A549 (cell line): Measurements from ENCODE around the gene CNST. TPM values are rescaled to one million over a fixed set of nuclear protein-coding genes. Genes with fewer than 3 reads are reported as not detected.
A peak's percentile ranks its signal among the peaks of the same experiment; 100 is the strongest.

Source experiments
- ATAC-seq, 2 experiments: fragments of 200-7000 bp in 1 of 2; fragments of >200 bp in 1 of 2; cut with Nextera tagmentation in 1 of 2; cut with Tn5 transposase in 1 of 2; 3 replicates each; pipeline versions ENCODE4 v1.8.0 to v1.9.1; 2018 to 2020; ENCODE audit warnings: mild to moderate bottlenecking in 1 of 2, moderate library complexity in 1 of 2
- CTCF ChIA-PET: fragments of 300-600 bp; sonication (Branson Sonifier 250); formaldehyde crosslinking; extraction: SDS; loops from one replicate; lab custom pipeline; 2021; ENCODE audit warnings: antibody characterized with exemption, inconsistent platforms; lab: Yijun Ruan, JAX
- POLR2A ChIA-PET: fragments of 350-600 bp; formaldehyde crosslinking; extraction: SDS; loops from one replicate; lab custom pipeline; 2021; ENCODE audit warnings: antibody characterized with exemption, inconsistent platforms; lab: Yijun Ruan, JAX
- DNase-seq, 2 experiments: peaks; one replicate each; pipeline versions ENCODE4 v3.0.0 to v3.0.0-alpha.2; 2011 to 2016; ENCODE audit warnings: low read depth in 1 of 2, low spot score in 1 of 2
- FAIRE-seq: peaks from 2 replicates; lab custom pipeline; 2011; peaks lifted over from hg19 to GRCh38; lab: Jason Lieb, UNC
- H3K27ac ChIP-seq, 2 experiments: fragments of >200 bp; sonication (Bioruptor Twin); formaldehyde crosslinking; 3 replicates each; pipeline ENCODE4 v1.5.1; 2016 to 2017
- H3K4me1 ChIP-seq: fragments of >200 bp; sonication (Bioruptor Twin); formaldehyde crosslinking; 3 replicates; pipeline ENCODE4 v1.6.1; 2016
- H3K4me2 ChIP-seq: fragments of >200 bp; sonication (Bioruptor Twin); formaldehyde crosslinking; 3 replicates; pipeline ENCODE4 v1.6.1; 2016
- H3K4me3 ChIP-seq: fragments of >200 bp; sonication (Bioruptor Twin); formaldehyde crosslinking; 3 replicates; pipeline ENCODE4 v1.5.1; 2016
- H3K9me3 ChIP-seq: fragments of >200 bp; sonication (Bioruptor Twin); formaldehyde crosslinking; 3 replicates; pipeline ENCODE4 v1.6.1; 2016
- BHLHE40 ChIP-seq: IDR thresholded peaks from 2 replicates; pipeline ENCODE4 v1.6.1; 2012; ENCODE audit warnings: low read depth, low read length, inconsistent platforms
- CBX2 ChIP-seq: fragments of 200-600 bp; sonication (generic); IDR thresholded peaks from 2 replicates; pipeline ENCODE4 v1.6.1; 2016; ENCODE audit warnings: low read depth, mild to moderate bottlenecking, borderline replicate concordance
- CBX8 ChIP-seq: fragments of 200-600 bp; sonication (generic); IDR thresholded peaks from 2 replicates; pipeline ENCODE4 v1.6.1; 2016
- CHD2 ChIP-seq: fragments of 150-350 bp; IDR thresholded peaks from 2 replicates; pipeline ENCODE4 v1.6.1; 2014; ENCODE audit warnings: low read length; ENCODE audit not compliant: partially characterized antibody
- CHD4 ChIP-seq: fragments of 200-600 bp; sonication (generic); IDR thresholded peaks from 2 replicates; pipeline ENCODE4 v1.6.1; 2016; ENCODE audit warnings: antibody characterized with exemption, mild to moderate bottlenecking, borderline replicate concordance
- ELK1 ChIP-seq: fragments of 150-350 bp; IDR thresholded peaks from 2 replicates; pipeline ENCODE4 v1.6.1; 2014; ENCODE audit warnings: low read depth, mild to moderate bottlenecking, low read length
- EP300 ChIP-seq, 2 experiments: fragments of >200 bp; sonication (Bioruptor Twin); formaldehyde crosslinking; IDR thresholded peaks; 2 replicates in 1 of 2; 3 replicates in 1 of 2; pipeline ENCODE4 v1.6.1; 2016 to 2017
- FOSL2 ChIP-seq, 2 experiments: fragments of 450-650 bp in 1 of 2; fragments of >200 bp in 1 of 2; sonication (Bioruptor Twin) in 1 of 2; formaldehyde crosslinking; IDR thresholded peaks; 2 replicates each; pipeline versions ENCODE4 v1.5.0 to v1.6.1; 2016 to 2020; ENCODE audit warnings: mild to moderate bottlenecking in 1 of 2, moderate library complexity in 1 of 2
- HES2 ChIP-seq: fragments of >200 bp; sonication (Bioruptor Twin); formaldehyde crosslinking; IDR thresholded peaks from 2 replicates; pipeline ENCODE4 v1.6.1; 2016
- HMGXB4 ChIP-seq: fragments of 250-450 bp; sonication (Bioruptor Pico); IDR thresholded peaks from 2 replicates; pipeline ENCODE4 v1.5.0; 2021; ENCODE audit warnings: mild to moderate bottlenecking, moderate library complexity, borderline replicate concordance
- HOXB13 ChIP-seq: fragments of 250-450 bp; sonication (Bioruptor Pico); IDR thresholded peaks from 2 replicates; pipeline ENCODE4 v1.5.0; 2020; ENCODE audit warnings: low read depth, mild to moderate bottlenecking, moderate library complexity
- JUN ChIP-seq, 2 experiments: fragments of >200 bp; sonication (Bioruptor Twin); formaldehyde crosslinking; IDR thresholded peaks; 2 replicates in 1 of 2; 3 replicates in 1 of 2; pipeline ENCODE4 v1.6.1; 2016 to 2017
- KDM1A ChIP-seq: fragments of 200-600 bp; sonication (generic); IDR thresholded peaks from 2 replicates; pipeline ENCODE4 v1.6.1; 2016; ENCODE audit warnings: low read depth, mild to moderate bottlenecking
- MAFK ChIP-seq: fragments of 450-650 bp; IDR thresholded peaks from 2 replicates; pipeline ENCODE4 v1.6.1; 2014; ENCODE audit not compliant: partially characterized antibody
- MYC ChIP-seq: IDR thresholded peaks from 2 replicates; pipeline ENCODE4 v1.6.1; 2012; ENCODE audit warnings: mild to moderate bottlenecking, inconsistent platforms, low read length, improper control_type of control experiment, borderline replicate concordance
- NFE2L2 ChIP-seq: fragments of 150-350 bp; conservative IDR thresholded peaks from 2 replicates; pipeline ENCODE4 v1.6.1; 2014; ENCODE audit warnings: low read length
- NPAS2 ChIP-seq: fragments of 250-450 bp; sonication (Bioruptor Pico); IDR thresholded peaks from 2 replicates; pipeline ENCODE4 v1.8.0; 2022; ENCODE audit warnings: mild to moderate bottlenecking, moderate library complexity, borderline replicate concordance
- NR3C1 ChIP-seq: fragments of >200 bp; sonication (Bioruptor Twin); formaldehyde crosslinking; IDR thresholded peaks from 3 replicates; pipeline ENCODE4 v1.6.1; 2017
- RAD21 ChIP-seq, 2 experiments: fragments of >200 bp in 1 of 2; sonication (Bioruptor Twin) in 1 of 2; formaldehyde crosslinking in 1 of 2; IDR thresholded peaks in 1 of 2; conservative IDR thresholded peaks in 1 of 2; 2 replicates in 1 of 2; 3 replicates in 1 of 2; pipeline ENCODE4 v1.6.1; 2012 to 2018; ENCODE audit warnings: inconsistent platforms in 1 of 2
- RNF2 ChIP-seq: fragments of 200-600 bp; sonication (generic); IDR thresholded peaks from 2 replicates; pipeline ENCODE4 v1.6.1; 2016; ENCODE audit warnings: low read depth, mild to moderate bottlenecking, antibody characterized with exemption, moderate library complexity, borderline replicate concordance
- SMC3 ChIP-seq: fragments of >200 bp; sonication (Bioruptor Twin); formaldehyde crosslinking; IDR thresholded peaks from 3 replicates; pipeline ENCODE4 v1.6.1; 2018; ENCODE audit warnings: inconsistent platforms
- SREBF2 ChIP-seq: fragments of 450-650 bp; IDR thresholded peaks from 2 replicates; pipeline ENCODE4 v1.6.1; 2014; ENCODE audit warnings: mild to moderate bottlenecking, moderate library complexity
- TFCP2L1 ChIP-seq: fragments of 250-450 bp; sonication (Bioruptor Pico); IDR thresholded peaks from 2 replicates; pipeline ENCODE4 v1.5.0; 2021; ENCODE audit warnings: mild to moderate bottlenecking
- USF2 ChIP-seq: fragments of 450-650 bp; IDR thresholded peaks from 2 replicates; pipeline ENCODE4 v1.6.1; 2014; ENCODE audit warnings: antibody characterized with exemption
- WGBS: methylation state at CpG from one replicate; pipeline ENCODE4 v1.1.6; 2017; ENCODE audit errors: missing lambda C conversion rate; 5-methylcytosine and 5-hydroxymethylcytosine counted together
- polyA plus RNA-seq, 4 experiments: library from polyadenylated mRNA; depleted of rRNA in 3 of 4; stranded (reverse); fragments of >200 nt; fragmentation: RNase III in 1 of 4; extraction: RNeasy Plus Mini Kit Qiagen cat#74134 plus additional on column Dnase treatment in 1 of 4; gene quantifications; 2 replicates in 3 of 4; 3 replicates in 1 of 4; pipeline ENCODE4 v1.2.3, GENCODE V29; 2011 to 2017

The CNST gene
- polyA plus RNA-seq, 2 of the 4 experiments (the other 2 are of a cell fraction), result 7.9 to 23.0 TPM

- DNase-seq (peak in 1 of 2 experiments; percentile 31), FAIRE-seq (no peak), ATAC-seq (peak in 1 of 2 experiments; percentile 65; a peak in 3 of 6 replicates)
- ChIA-PET CTCF (no interaction called here), POLR2A (no interaction called here)
- H3K9me3 ChIP-seq, result no peaks in the 10 kb centered on the region
- peak overlapping the region; percentile 53 for H3K4me2 ChIP-seq
- no peak overlapping the region for H3K4me3 ChIP-seq
- TF ChIP-seq EP300 (IDR thresholded peaks at IDR 0.05), result no peak
- TF ChIP-seq USF2, result no peak
- TF ChIP-seq RNF2, result no peak
- TF ChIP-seq SMC3, result no peak
- no peak for TF ChIP-seq ELK1
- no peak for TF ChIP-seq NFE2L2
- no peak for TF ChIP-seq CHD4
- TF ChIP-seq TFCP2L1, result no peak
- no peak for TF ChIP-seq HMGXB4
- TF ChIP-seq JUN (IDR thresholded peaks at IDR 0.05), result no peak
- TF ChIP-seq CBX2, result no peak
- no peak for TF ChIP-seq NR3C1
- TF ChIP-seq KDM1A, result no peak
- no peak for TF ChIP-seq NPAS2 (CRISPR knock-in tag)
- TF ChIP-seq MYC, result no peak
- no peak for TF ChIP-seq HES2
- no peak for TF ChIP-seq RAD21 (conservative IDR thresholded peaks at IDR 0.05 in 1 of 2, IDR thresholded peaks at IDR 0.05 in 1 of 2)
- TF ChIP-seq HOXB13, result no peak
- H3K27ac ChIP-seq, result peak overlapping the region; percentile 29 to 42; a peak in 1 of 6 replicates
- WGBS, result 90% methylated on average over 6 of the region's 6 CpGs
- H3K4me1 ChIP-seq, result peaks cover 22% of the 10 kb centered on the region
These were observed 17.4 kb downstream of the CNST start for GRCh38 chr1:246583448-246584185.

- no peak overlapping the region for H3K27ac ChIP-seq
- ATAC-seq (no peak), DNase-seq (no peak), FAIRE-seq (no peak)
- peaks cover 22% of the 10 kb centered on the region for H3K4me1 ChIP-seq
- no peak overlapping the region for H3K4me2 ChIP-seq
- TF ChIP-seq CHD2 (no peak), FOSL2 (IDR thresholded peaks at IDR 0.05) (no peak), FOSL2 (CRISPR knock-in tag; IDR thresholded peaks at IDR 0.05) (no peak), CBX8 (no peak), EP300 (IDR thresholded peaks at IDR 0.05) (no peak), USF2 (no peak), MAFK (no peak), NFE2L2 (no peak), SREBF2 (no peak), CHD4 (no peak), BHLHE40 (no peak)
- CTCF ChIA-PET, result no interaction called here
- no peaks in the 10 kb centered on the region for H3K9me3 ChIP-seq
- POLR2A ChIA-PET, result no interaction called here
- WGBS, result 86% methylated on average over 3 of the region's 3 CpGs
- no peak overlapping the region for H3K4me3 ChIP-seq
These were observed 20.8 kb downstream of the CNST start for GRCh38 chr1:246587032-246587431.
